GM21717 (cell line): ENCODE measurements around the gene STX16.

Experiments
- ATAC-seq: cut with Tn5 transposase; IDR thresholded peaks from one replicate; pipeline ENCODE4 v1.9.1; 2021; ENCODE audit warnings: mild to moderate bottlenecking, moderate library complexity; ENCODE audit not compliant: unreplicated experiment

STX16 gene

GRCh38 chr20:58709013-58709702, 58.1 kb downstream of the STX16 start:
- no peak for ATAC-seq

- no peak for ATAC-seq
These were observed 58.6 kb downstream of the STX16 start for GRCh38 chr20:58709703-58710039.

DNA sequence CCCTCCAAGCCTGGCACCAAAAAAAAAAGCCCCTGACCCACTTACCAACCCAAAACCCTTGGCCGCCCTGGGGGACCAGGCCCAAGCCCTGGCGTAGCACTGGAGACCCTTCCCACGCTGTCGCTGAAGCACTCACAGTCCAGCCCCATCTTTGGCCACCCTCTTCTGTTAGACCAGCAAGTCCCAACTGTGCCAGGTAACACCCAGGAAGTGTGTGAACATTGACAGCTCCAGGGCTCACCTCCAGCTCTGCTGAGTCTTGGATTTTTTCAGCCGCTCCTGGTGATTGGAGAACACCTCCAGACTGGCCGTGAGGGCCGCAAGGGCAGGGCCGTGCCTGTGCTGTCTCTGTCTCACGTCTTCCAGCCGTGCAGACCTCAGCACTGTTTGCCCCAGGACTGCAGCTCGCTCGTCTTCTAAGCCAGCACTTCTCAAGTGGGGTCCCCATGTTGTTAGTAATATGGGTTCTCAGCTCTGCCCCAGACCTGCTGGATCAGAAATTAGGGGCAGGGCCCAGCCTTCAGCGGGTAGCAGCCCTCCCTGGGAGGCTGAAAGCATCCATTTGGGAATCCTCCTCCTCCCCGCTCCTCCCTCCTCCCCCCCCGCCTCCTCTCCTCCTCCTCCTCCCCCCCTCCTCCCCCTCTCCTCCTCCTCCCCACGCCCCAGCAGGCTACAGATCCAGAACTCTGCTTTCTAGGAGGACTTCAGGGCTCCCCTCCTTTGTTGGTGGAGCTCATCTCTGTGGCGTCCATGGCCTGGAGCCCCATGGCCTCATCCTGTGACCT, 59.6 kb downstream of the STX16 start:
- ATAC-seq, result no peak

GRCh38 chr20:58711266-58712051, 60.4 kb downstream of the STX16 start:
- ATAC-seq, result no peak

GRCh38 chr20:58712151-58712791, 61.2 kb downstream of the STX16 start:
- no peak for ATAC-seq

DNA sequence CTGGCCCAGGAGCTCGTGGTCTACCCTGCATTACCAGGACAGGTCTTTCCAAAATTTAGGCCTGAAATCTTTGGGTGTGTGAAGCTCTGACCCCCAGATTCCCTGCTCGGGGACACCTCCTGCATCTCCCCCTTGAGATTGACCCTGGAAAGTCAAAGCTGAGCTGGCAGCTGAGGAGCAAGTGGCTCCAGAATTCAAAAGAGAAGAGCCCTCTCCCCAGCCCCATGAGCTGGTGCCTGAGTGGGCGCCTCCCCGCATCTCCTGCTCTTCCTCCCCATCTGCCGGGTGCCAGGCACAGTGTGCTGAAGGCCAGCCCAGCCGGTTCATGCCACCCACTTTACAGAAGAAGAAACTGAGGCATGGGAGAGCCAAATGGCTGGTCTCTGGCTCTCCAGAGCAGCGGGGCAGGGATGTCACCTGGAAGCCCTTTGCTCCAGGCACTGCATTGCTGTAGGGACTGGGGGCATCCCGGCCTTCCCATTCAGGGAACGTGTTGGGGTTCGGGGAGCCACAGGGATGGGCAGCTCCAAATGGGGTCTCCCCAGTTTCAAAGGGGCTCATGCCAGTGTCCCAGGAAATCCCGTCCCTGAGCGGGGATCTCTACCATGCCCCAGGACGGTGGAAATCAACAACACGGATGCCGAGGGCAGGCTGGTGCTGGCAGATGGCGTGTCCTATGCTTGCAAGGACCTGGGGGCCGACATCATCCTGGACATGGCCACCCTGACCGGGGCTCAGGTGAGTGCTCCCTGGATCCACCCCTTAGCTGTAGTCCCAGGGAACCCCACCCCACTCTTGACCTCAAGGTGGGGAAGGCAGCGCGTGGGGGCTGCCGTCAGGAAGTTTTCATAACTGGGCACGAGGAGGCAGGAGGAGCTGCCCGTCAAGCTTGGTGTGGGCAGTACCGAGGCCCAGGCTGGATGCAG, 62.0 kb downstream of the STX16 start:
- ATAC-seq, result no peak

- ATAC-seq, result no peak
These were observed 62.8 kb downstream of the STX16 start for GRCh38 chr20:58713801-58714339.

- ATAC-seq, result no peak
These were observed 63.3 kb downstream of the STX16 start for GRCh38 chr20:58714340-58714922.

DNA sequence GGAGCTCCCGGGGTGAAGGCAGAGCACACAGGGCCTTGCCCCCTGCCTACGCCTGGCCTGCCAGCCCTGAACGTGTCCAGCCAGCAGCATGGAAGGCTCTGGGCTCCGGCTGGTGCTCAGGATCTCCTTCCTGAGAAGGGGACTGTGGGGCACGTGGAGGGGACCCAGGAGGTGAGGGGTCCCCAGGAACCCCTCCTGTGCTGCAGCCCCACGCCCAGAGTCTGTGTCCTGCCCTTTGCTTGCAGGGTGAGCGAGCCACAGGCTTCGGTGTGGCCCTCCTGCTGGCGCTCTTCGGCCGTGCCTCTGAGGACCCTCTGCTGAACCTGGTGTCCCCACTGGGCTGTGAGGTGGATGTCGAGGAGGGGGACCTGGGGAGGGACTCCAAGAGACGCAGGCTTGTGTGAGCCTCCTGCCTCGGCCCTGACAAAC, 63.9 kb downstream of the STX16 start:
- no peak for ATAC-seq

- no peak for ATAC-seq
These were observed 64.3 kb downstream of the STX16 start for GRCh38 chr20:58715391-58715800.

- ATAC-seq, result no peak
These were observed 64.9 kb downstream of the STX16 start for GRCh38 chr20:58715801-58716475.

DNA sequence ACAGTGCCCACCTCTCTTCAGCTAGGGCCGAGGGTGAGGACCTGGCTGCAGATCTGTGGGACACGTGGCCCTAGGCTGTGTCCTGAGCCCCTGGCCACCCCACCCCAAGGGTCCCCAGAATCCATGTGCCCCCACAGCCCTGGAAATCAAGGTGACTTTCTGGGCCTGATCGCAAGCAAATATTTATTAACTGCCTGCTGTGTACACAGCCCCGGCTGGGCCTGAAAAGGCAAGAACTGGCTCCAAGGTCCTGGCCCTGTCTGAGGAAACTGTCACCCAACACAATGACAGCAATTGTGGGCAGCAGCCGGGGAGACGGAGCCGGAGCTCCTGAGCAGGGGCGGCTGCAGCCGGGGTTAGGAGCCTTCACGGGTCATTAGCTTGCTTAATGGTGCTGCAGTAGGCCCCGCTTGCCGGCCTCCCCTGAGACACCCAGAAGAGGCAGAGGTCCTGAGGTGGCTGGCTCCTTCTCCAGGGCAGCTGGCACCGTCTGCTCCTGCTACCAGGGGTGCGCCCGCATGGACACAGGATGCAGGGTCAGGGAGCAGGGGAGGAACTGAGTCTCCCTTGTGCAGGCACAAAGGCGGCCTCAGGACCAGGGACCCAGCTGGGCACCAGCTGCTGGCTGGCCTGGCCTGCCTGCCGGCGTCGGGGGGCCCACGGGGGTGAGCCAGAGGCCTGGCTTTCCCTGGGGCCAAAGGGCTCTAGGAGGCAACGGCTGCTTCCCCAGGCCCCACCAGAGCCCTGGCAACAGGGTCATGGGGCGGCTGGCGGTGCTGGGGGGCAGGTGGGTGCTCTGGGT, 65.6 kb downstream of the STX16 start:
- ATAC-seq, result no peak

- no peak for ATAC-seq
These were observed 66.4 kb downstream of the STX16 start for GRCh38 chr20:58717278-58718091.

DNA sequence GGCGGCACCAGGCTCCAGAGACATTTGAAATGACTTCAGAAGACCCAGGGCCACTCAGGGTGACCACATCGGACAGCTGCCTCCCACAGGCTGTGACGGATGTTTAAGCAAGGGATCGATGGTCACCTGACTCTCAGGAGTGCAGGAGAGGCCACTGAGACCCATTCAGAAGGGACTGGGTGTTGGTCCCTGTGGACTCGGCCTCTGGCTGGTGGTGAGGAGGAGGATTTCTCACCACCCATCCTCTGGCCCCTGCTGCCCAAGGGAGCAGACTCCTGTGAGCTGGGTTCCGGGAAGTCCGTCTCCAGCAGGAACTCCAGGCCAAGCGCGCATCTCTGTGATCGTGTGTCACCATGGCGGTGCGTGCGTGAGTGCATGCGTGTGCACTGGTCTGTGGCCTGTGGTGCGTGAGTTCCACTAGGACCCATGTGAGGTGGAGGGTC, 67.1 kb downstream of the STX16 start:
- no peak for ATAC-seq

DNA sequence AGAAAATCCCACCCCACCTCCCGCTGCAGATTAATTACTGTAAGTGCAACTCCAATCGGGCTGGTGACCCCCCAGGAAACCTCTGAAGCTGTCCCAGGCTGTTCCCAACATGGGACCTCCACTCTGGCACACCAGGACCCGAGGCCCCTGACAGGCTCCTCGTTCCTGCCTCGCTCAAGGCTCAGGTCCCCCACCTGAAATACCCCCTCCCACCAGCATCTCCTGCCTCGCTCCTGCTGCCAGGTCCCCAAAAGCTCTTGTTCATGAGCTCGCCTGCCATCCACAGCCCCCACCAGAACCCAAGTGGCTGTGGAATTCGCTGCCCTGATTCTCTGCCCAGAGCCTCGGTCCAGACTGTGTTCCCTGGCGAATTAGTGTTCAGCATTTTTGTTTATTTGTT, 67.6 kb downstream of the STX16 start:
- ATAC-seq, result no peak

- ATAC-seq, result no peak
These were observed 68.2 kb downstream of the STX16 start for GRCh38 chr20:58719258-58719657.

GRCh38 chr20:58719971-58720371, 68.9 kb downstream of the STX16 start:
- ATAC-seq, result no peak
